Mesodermal cell (in vitro differentiated cells): ENCODE data around the gene PCDHGB2.
"Not testable (repeated sequence)": the region's sequence is repeated elsewhere in the genome, so short reads cannot be mapped to it uniquely, and the experiment has no call there.

Source experiments
- H3K27ac ChIP-seq: 2 replicates; pipeline ENCODE4 v1.7.0; 2013; ENCODE audit warnings: mild to moderate bottlenecking, low read depth, low read length, moderate library complexity; ENCODE audit not compliant: severe bottlenecking
- H3K36me3 ChIP-seq: 2 replicates; pipeline ENCODE4 v1.7.1; 2013; ENCODE audit warnings: mild to moderate bottlenecking, low read length, moderate library complexity; ENCODE audit not compliant: control insufficient read depth, insufficient read depth
- H3K4me1 ChIP-seq: one replicate; pipeline ENCODE4 v1.7.1; 2013; ENCODE audit warnings: mild to moderate bottlenecking, low read length; ENCODE audit not compliant: insufficient read depth, control insufficient read depth, poor library complexity, severe bottlenecking
- H3K4me3 ChIP-seq: 2 replicates; pipeline ENCODE4 v1.7.0; 2013; ENCODE audit warnings: low read length, control low read depth, mild to moderate bottlenecking; ENCODE audit not compliant: insufficient read depth, poor library complexity, severe bottlenecking; ENCODE audit errors: extremely low read depth
- H3K9me3 ChIP-seq: 2 replicates; pipeline ENCODE4 v1.7.1; 2013; ENCODE audit warnings: mild to moderate bottlenecking, low read length, moderate library complexity; ENCODE audit not compliant: control insufficient read depth
- WGBS, 2 experiments: methylation state at CpG; one replicate each; pipeline ENCODE4 v1.1.5; 2013; ENCODE audit warnings: missing lambda C conversion rate in 2 of 2; ENCODE audit not compliant: insufficient coverage in 2 of 2; 5-methylcytosine and 5-hydroxymethylcytosine counted together

Gene PCDHGB2

DNA sequence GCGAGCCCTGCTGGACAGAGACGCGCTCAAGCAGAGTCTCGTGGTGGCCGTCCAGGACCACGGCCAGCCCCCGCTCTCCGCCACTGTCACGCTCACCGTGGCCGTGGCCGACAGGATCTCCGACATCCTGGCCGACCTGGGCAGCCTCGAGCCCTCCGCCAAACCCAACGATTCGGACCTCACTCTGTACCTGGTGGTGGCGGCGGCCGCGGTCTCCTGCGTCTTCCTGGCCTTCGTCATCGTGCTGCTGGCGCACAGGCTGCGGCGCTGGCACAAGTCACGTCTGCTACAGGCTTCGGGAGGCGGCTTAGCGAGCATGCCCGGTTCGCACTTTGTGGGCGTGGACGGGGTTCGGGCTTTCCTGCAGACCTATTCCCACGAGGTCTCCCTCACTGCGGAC lies 27.2 kb upstream of the PCDHGB2 start:
- H3K9me3 ChIP-seq, result peaks cover 20% of the 10 kb centered on the region
- H3K36me3 ChIP-seq, H3K4me3 ChIP-seq, H3K27ac ChIP-seq, H3K4me1 ChIP-seq: not testable (repeated sequence)
- WGBS, 2 experiments, result 96 to 98% methylated on average over 22 to 34 of the region's 39 CpGs

- Histone ChIP-seq H3K4me1 (no peaks in the 10 kb centered on the region), H3K9me3 (peaks cover 18% of the 10 kb centered on the region), H3K36me3 (no peaks in the 10 kb centered on the region), H3K27ac (no peak within 1 kb of the TSS), H3K4me3 (no peak within 1 kb of the TSS)
- WGBS, 2 experiments, result 83 to 86% methylated on average over 25 to 26 of the region's 27 CpGs
These were observed 21.1 kb upstream of the PCDHGB2 start, which contains the start of gene PCDHGA2 for GRCh38 chr5:141338538-141339306. PCDHGA2 (plus strand) TSS chr5:141338760.

- H3K36me3 ChIP-seq, H3K4me1 ChIP-seq, H3K27ac ChIP-seq, H3K4me3 ChIP-seq: not testable (repeated sequence)
- WGBS, 2 experiments, result 94 to 99% methylated on average over 23 to 28 of the region's 45 CpGs
- peaks cover 31% of the 10 kb centered on the region for H3K9me3 ChIP-seq
These were observed 18.9 kb upstream of the PCDHGB2 start for GRCh38 chr5:141340781-141341354.

DNA sequence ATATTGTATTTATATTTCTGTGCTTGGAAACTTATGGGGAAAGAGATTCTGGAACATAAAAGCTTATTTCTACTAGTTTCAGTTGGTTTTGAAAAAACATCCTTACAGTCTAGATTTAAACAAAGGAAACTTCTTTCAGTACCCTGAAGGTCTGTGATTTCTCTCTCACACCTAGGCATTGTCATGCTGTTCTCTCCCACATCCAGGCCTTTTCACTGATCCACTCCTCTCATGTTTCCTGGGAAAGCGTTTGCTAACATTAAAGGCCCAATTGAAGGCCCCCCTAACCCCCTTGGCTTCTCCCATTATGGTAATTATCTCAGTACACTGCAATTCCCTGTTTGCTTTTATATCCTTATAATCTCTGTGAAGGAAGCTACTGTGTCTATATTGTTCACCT lies 17.0 kb upstream of the PCDHGB2 start:
- no peak overlapping the region for H3K4me3 ChIP-seq
- 67 to 83% methylated on average over 1 of the region's 1 CpG for WGBS, 2 experiments
- no peak overlapping the region for H3K27ac ChIP-seq
- no peaks in the 10 kb centered on the region for H3K36me3 ChIP-seq
- no peaks in the 10 kb centered on the region for H3K4me1 ChIP-seq
- H3K9me3 ChIP-seq, result peaks cover 31% of the 10 kb centered on the region

DNA sequence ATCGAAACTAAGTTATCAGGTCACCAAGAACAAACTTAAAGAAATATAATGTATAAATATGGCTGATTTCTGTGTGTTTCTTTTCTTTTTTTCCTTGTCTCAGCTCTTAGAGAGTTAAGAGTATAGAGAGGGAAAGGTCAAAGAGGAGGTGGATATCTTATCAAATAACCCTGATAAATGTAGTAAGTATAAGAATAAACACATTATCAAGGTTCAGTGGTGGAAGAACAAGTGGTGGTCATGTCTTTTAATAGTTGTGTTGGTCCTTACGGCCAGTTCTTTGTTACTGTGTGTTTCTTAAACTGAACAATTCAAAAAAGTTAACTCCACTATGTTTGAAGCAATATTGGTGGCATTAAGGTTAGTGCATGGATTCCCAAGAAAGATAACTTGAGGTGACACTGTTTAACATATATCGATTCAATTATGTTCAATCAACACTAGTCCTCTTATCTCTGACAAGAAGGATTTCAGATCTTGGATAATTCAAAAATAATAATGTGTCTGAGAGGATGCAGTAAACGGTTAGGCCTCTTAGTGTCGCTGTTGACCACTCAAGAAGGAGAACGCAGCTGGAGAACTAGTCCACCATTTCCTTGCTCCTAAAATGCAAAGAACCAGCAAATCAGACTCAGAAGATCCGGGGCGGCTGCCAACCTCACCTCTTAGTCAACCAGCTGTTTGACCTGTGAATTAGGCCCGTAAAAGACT lies 16.4 kb upstream of the PCDHGB2 start, which contains the start of gene PCDHGA3:
Gene PCDHGA3, plus strand, starts transcription at position 588 of the 711 bp plus-strand sequence. CDS start 205 bp downstream, outside the sequence.
- 63% methylated on average over 6 of the region's 9 CpGs for whole genome bisulfite sequencing, 2 experiments
- Histone ChIP-seq H3K4me1 (no peaks in the 10 kb centered on the region), H3K4me3 (peak within 1 kb of the TSS; percentile 31), H3K36me3 (no peaks in the 10 kb centered on the region), H3K27ac (no peak within 1 kb of the TSS), H3K9me3 (peaks cover 31% of the 10 kb centered on the region)

DNA sequence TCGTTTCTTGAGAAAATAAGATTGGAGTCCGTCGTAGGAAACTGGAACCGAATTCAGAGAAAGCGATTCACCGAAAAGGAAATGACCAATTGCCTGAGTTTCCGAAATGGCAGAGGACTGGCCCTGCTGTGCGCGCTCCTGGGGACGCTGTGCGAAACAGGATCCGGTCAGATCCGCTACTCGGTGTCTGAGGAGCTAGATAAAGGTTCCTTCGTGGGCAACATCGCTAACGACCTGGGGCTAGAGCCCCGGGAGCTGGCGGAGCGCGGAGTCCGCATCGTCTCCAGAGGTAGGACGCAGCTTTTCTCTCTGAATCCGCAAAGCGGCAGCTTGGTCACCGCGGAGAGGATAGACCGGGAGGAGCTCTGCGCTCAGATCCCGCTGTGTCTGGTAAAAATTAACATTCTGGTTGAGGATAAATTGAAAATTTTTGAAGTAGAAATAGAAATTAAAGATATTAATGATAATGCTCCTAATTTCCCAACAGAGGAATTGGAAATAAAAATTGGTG lies 15.8 kb upstream of the PCDHGB2 start:
- 87 to 88% methylated on average over 29 to 30 of the region's 31 CpGs for WGBS, 2 experiments
- H3K36me3 ChIP-seq, result no peaks in the 10 kb centered on the region
- H3K9me3 ChIP-seq, result peaks cover 25% of the 10 kb centered on the region
- no peak overlapping the region for H3K27ac ChIP-seq
- H3K4me1 ChIP-seq, result no peaks in the 10 kb centered on the region
- peak overlapping the region; percentile 31 for H3K4me3 ChIP-seq

DNA sequence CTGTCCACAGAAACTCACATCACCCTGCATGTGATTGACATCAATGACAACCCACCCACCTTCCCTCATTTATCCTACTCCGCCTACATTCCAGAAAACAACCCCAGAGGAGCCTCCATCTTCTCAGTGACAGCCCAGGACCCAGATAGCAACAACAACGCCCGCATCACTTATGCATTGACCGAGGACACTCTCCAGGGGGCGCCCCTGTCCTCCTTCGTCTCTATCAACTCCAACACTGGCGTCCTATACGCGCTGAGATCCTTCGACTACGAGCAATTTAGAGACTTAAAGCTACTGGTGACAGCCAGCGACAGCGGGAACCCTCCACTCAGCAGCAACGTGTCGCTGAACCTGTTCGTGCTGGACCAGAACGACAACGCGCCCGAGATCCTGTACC lies 14.5 kb upstream of the PCDHGB2 start:
- H3K4me3 ChIP-seq, result no peak overlapping the region
- peaks cover 22% of the 10 kb centered on the region for H3K9me3 ChIP-seq
- H3K4me1 ChIP-seq, result no peaks in the 10 kb centered on the region
- H3K27ac ChIP-seq, result no peak overlapping the region
- 94% methylated on average over 10 to 15 of the region's 20 CpGs for WGBS, 2 experiments
- no peaks in the 10 kb centered on the region for H3K36me3 ChIP-seq

DNA sequence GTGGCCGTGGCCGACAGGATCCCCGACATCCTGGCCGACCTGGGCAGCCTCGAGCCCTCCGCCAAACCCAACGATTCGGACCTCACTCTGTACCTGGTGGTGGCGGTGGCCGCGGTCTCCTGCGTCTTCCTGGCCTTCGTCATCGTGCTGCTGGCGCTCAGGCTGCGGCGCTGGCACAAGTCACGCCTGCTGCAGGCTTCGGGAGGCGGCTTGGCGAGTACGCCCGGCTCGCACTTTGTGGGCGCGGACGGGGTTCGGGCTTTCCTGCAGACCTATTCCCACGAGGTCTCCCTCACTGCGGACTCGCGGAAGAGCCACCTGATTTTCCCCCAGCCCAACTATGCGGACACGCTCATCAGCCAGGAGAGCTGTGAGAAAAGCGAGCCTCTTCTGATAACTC lies 13.8 kb upstream of the PCDHGB2 start:
- peaks cover 29% of the 10 kb centered on the region for H3K9me3 ChIP-seq
- H3K4me3 ChIP-seq, H3K27ac ChIP-seq, H3K4me1 ChIP-seq, H3K36me3 ChIP-seq: not testable (repeated sequence)
- WGBS, 2 experiments, result 100% methylated on average over 2 of the region's 35 CpGs; no CpG with 5 or more reads in 1 of the 2 experiments

DNA sequence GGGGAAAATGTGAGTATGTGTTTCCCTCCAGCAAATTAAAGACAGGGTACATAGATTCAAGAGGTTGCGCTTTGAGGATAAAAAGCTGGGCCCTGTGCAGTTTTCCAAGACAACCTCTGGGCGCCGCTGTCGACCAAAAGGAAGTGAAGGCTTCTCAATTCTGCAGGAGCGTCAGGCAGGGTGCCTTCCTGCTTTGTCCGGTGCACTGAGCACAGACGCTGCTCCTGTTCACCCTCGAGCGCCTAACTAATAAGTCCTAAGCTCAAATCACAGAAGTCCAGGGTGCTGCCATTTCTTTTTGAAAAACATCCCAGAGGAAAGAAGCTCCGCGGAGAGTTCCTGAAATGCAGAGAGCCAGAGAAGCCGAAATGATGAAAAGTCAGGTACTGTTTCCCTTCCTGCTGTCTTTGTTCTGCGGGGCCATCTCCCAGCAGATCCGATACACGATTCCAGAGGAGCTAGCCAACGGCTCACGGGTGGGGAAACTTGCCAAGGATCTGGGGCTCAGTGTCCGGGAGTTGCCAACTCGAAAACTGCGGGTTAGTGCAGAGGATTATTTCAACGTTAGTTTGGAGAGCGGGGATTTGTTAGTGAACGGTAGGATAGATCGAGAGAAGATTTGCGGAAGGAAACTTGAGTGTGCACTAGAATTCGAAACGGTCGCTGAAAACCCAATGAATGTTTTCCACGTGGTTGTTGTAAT lies 9.7 kb upstream of the PCDHGB2 start, which contains the start of gene PCDHGB1:
Gene PCDHGB1, plus strand, starts transcription at position 183 of the 703 bp plus-strand sequence. Its CDS starts 162 bp downstream, at position 345.
- no peak within 1 kb of the TSS for H3K4me3 ChIP-seq

DNA sequence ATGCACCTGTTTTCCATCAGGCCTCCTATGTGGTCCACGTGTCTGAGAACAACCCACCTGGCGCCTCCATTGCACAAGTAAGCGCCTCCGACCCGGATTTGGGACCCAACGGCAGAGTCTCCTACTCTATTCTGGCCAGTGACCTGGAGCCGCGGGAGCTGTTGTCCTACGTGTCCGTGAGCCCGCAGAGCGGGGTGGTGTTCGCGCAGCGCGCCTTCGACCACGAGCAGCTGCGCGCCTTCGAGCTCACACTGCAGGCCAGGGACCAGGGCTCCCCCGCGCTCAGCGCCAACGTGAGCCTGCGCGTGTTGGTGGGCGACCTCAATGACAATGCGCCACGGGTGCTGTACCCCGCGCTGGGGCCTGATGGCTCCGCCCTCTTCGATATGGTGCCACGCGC lies 8.2 kb upstream of the PCDHGB2 start:
- WGBS, 2 experiments, result 96 to 98% methylated on average over 21 to 24 of the region's 36 CpGs
- Histone ChIP-seq H3K27ac (no peak overlapping the region), H3K36me3 (no peaks in the 10 kb centered on the region), H3K4me3 (no peak overlapping the region), H3K9me3 (peaks cover 43% of the 10 kb centered on the region), H3K4me1 (no peaks in the 10 kb centered on the region)

More for the DNA sequence above, 9.7 kb upstream of the PCDHGB2 start, which contains the start of gene PCDHGB1:
- 78 to 80% methylated on average over 25 to 27 of the region's 29 CpGs for WGBS, 2 experiments
- Histone ChIP-seq H3K27ac (no peak within 1 kb of the TSS), H3K9me3 (peaks cover 34% of the 10 kb centered on the region), H3K36me3 (no peaks in the 10 kb centered on the region), H3K4me1 (no peaks in the 10 kb centered on the region)
